SU-DHL-6 (cell line): Measurements from ENCODE around the gene ZG16.

ENCODE experiments used
- CTCF ChIP-seq: fragments of 200-600 bp; sonication (generic); IDR thresholded peaks from one replicate; pipeline ENCODE4 v1.5.1; 2017; ENCODE audit warnings: antibody characterized with exemption, mild to moderate bottlenecking, low read length, moderate library complexity; ENCODE audit not compliant: insufficient read depth, poor library complexity, severe bottlenecking
- EZH2phosphoT487 ChIP-seq: fragments of 200-600 bp; sonication (generic), shearing (Covaris generic); conservative IDR thresholded peaks from 2 replicates; pipeline ENCODE4 v1.6.1; 2018; ENCODE audit warnings: mild to moderate bottlenecking, antibody characterized with exemption, low read length, moderate library complexity, mixed read lengths

- TF ChIP-seq CTCF (no peak), EZH2phosphoT487 (no peak)
Observed at GRCh38 chr16:29777576-29778350, at the start of gene ZG16.
